ENCODE data around the gene PCLO. TPM values are rescaled to one million over a fixed set of nuclear protein-coding genes. Genes with fewer than 3 reads are reported as not detected.

PCLO gene, protein sequence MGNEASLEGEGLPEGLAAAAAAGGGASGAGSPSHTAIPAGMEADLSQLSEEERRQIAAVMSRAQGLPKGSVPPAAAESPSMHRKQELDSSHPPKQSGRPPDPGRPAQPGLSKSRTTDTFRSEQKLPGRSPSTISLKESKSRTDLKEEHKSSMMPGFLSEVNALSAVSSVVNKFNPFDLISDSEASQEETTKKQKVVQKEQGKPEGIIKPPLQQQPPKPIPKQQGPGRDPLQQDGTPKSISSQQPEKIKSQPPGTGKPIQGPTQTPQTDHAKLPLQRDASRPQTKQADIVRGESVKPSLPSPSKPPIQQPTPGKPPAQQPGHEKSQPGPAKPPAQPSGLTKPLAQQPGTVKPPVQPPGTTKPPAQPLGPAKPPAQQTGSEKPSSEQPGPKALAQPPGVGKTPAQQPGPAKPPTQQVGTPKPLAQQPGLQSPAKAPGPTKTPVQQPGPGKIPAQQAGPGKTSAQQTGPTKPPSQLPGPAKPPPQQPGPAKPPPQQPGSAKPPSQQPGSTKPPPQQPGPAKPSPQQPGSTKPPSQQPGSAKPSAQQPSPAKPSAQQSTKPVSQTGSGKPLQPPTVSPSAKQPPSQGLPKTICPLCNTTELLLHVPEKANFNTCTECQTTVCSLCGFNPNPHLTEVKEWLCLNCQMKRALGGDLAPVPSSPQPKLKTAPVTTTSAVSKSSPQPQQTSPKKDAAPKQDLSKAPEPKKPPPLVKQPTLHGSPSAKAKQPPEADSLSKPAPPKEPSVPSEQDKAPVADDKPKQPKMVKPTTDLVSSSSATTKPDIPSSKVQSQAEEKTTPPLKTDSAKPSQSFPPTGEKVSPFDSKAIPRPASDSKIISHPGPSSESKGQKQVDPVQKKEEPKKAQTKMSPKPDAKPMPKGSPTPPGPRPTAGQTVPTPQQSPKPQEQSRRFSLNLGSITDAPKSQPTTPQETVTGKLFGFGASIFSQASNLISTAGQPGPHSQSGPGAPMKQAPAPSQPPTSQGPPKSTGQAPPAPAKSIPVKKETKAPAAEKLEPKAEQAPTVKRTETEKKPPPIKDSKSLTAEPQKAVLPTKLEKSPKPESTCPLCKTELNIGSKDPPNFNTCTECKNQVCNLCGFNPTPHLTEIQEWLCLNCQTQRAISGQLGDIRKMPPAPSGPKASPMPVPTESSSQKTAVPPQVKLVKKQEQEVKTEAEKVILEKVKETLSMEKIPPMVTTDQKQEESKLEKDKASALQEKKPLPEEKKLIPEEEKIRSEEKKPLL (N-terminal part only)
- total RNA-seq = not detected in 2 replicates

DNA sequence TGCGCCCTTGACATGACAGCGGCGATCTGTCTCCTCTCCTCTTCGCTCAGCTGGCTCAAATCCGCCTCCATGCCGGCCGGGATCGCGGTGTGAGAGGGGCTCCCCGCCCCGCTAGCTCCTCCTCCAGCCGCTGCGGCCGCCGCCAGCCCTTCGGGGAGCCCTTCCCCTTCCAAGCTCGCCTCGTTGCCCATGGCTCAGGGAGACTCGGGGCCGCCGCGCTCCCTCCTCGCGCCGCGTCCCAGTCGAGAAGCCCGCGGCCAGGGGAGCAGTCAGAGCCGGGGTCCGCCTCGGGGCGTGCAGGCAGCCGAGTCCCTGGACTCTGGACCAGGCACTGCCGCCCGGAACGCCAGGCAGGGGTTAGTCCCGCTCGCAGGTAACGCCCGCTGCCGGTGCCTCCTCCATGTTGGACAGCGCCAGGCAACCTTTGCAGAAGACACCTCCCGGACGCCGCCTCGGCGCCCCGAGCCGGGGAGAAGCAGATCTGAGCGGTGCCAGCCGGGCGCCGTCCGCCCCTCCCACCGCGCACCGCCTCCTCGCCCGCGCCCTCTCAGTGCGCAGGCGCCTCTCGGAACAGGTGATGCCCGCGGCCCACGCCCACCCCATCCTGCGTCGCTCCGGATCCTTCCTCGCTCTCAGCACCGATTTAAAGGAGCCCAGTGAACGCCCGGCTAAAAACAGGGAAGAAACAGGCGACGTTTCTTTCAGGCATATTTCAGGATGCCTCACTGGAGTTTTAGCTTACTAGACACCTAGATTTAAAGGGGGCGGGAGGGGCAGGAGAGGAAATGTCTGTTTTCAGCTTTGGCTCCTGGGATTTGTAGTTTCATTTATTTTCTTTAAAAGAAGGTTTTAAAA, at the start of gene PCLO:
PCLO (minus strand) TSS at position 483 of the 855 bp plus-strand sequence; CDS start at position 191, 292 bp downstream.
- intact Hi-C loops (cut with micrococcal nuclease) = no loop called here

DNA sequence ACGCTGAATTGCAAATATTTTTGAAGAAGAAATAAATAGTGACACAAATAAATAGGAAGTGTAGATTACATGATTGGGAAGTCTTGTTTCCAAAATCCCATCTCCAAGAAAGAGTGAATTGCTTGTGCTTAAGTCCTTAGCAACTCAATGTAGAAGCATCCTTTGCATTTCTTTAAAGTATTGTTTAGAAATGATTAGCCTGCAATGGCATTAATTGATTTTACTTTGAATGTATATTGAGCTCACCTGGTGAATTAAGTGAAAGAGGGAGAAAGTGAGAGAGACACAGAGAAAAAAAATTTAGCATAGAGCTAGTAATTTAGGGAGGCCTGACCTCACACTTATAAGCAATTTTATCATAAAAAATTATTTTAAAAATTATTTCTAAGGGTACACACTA, 49.0 kb upstream of the PCLO start:
- intact Hi-C loops (cut with micrococcal nuclease) = no loop called here

DNA sequence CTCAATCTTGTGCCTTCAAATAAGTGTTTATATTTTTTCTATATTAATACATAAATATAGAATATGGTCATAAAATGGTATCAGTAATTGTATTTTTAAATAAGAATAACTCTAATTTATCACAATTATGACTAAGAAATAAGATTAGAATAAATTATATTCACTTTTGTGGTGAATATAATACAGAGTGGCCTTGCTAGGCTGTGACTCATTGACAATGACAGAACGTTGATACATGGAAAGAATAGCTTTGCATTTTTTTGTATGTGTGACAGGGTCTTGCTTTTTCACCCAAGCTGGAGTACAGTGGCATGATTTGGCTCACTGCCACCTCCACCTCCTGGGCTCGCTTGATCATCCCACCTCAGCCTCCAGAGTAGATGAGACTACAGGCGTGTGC, 47.8 kb upstream of the PCLO start:
- intact Hi-C loops (cut with micrococcal nuclease) = no loop called here

DNA sequence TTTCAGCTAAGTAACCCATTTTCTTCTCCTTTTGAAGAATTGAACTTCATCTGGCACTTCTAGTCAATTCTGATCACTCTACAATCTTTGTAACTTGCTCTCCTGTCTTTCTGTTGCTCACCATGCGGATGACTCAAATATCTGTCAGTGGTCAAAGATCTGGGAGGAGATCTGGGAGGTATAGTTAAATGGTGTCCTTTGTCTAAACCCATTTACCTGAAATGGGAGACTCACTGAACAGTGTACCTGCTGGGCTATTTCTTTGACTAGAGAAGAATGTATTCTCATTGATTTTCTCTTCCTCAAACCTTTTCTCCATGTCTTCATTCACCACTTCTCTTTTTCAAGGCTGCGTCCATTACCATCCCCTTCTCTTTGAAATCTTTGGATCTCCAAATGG, 42.0 kb upstream of the PCLO start:
- intact Hi-C loops (cut with micrococcal nuclease) = no loop called here

DNA sequence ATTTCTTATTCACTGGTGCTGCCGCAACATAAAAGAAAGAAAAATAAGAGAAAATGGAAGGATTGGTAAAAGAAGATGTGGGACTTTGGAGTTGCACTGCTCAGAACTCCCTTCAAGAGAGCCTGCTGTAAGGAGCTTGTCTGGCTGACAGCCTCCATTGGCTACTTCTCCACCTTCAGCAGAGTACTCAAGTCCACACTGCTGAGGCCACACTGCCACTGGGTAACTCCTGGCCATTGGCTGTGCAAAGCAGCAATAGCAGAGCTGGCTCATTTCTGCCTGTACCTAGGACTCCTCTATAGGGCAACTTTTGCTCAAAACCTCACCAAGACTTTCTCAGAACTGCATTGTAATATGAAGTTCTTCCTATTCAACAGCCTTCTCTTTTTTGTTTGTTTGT, 38.7 kb upstream of the PCLO start:
- intact Hi-C loops (cut with micrococcal nuclease) = no loop called here

DNA sequence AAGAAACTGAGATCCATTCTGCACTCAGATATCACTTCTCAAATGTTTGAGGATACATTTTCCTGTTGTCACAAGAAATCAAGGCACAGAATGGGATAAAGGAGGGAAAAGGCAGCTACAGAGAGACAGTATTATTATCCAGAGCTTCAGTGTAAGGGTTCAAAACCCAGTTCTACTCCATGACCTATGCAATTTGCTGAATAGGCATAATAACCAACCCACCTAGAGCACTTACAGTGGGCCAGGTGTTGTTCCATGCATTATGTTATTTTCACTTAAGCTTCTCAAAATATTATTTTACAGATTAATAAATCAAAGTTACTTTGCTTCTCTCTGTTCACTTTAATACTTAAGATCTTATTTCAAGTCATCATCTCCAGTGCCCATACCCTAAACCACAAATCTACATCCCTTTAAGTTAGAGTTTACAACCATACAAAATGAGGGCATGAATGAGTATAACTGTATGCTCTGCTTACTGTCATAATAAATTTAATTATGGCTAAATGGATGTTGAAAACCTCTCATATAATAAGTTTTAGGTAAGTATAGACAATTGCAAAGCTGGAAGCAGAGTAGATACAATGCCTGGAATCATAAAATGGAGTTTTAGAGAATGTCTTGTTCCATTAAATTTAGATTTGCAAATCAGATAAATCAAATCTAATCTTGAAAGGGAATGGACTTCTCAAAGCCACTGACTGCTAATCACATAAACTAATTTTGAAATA, 28.1 kb upstream of the PCLO start:
- intact Hi-C loops (cut with micrococcal nuclease) = no loop called here

DNA sequence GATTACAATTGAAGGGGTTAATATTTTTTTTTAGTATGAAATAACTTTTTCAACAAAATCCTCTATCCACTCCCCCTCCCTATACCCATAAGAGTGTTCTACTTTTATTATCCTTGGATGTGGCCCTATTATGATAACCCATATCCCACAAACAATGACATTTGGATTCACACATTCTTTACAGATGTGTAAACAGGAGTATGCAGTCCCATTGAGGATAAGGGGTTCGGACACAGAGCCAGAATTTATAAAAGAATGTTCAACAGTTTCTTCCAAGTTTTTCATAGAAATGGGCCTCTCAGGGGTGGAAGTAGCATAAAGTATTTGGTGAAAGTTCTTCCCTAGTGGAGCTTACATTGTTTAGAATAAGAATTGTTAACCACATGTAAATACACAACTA, 16.1 kb upstream of the PCLO start:
- intact Hi-C loops (cut with micrococcal nuclease) = no loop called here

DNA sequence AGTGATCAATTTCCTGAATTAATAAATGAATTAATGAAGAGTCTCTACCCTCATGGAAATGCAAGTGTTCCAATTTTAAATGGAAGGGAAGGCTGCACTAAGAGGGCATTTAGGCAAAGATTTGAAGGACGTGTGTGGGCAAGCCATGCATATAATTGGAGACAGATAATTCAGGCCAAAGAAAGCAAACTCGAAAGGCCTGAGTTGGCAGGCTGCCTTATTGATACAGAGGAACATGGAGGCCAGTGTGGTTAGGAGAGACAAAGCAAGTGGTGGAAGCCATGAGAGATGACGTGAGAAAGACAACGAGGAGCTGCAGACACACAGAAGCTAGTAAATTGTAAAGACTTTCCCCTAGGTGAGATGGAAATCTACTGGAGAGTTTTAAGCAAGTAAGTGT, 15.4 kb upstream of the PCLO start:
- intact Hi-C loops (cut with micrococcal nuclease) = no loop called here

DNA sequence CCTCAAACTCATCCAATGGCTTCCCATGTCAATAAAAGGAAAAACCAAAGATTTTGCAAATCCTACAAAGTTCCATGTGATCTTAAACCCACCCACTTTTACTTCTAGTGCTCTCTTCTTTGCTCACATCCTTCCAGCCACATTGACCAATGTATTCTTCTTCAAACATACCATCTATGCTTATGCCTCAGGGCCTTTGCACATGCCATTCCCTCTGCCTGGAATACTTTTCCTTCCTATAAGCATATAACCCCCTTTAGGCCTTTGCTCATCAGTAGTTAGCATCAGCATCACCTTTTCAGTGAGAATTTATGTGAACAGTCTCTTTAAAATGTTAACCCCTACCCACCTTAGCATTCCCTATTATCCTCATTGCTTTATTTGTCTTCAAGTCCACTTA, 11.0 kb upstream of the PCLO start:
- intact Hi-C loops (cut with micrococcal nuclease) = no loop called here

DNA sequence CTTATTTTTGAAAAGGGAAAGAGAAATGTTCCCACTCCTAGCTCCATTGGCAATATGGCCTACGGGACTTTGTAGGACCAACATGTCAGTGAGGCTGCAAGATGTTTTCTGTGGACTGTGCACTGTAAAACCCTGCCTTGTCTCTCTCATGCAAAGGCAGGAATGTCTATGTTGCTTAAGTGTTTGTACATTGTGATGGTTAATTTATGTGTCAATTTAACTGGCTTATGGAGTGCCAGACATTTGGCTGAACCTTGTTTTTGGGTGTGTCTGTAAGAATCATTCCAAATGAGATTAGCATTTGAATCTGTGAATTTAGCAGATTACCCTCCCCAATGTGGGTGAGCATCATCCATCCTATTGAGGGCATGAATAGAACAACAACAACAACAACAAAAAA, 4.1 kb upstream of the PCLO start:
- intact Hi-C loops (cut with micrococcal nuclease) = no loop called here

DNA sequence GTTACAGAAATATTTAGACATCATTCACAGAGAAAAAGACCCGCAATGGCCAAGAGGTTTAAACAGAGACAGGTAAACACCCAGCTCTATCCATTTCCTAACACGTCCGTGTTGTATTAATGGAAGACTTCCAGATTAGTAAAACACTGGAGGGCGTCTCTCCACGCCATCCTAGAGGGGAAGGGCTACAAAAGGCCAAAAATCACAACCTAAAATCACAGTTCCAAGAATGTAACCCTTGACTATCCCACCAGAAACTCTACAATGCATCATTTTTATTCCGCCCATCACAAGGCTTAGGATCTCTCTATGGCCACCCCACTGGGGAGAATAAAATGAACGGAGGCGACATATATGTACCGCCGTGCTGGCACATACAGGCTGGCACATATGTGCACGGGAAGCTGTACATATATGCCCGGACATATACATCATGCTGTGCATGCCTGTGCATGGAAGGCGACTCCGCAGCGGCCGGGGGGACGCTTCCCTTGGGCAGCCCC, 734 bp downstream of the PCLO start:
- intact Hi-C loops (cut with micrococcal nuclease) = no loop called here

DNA sequence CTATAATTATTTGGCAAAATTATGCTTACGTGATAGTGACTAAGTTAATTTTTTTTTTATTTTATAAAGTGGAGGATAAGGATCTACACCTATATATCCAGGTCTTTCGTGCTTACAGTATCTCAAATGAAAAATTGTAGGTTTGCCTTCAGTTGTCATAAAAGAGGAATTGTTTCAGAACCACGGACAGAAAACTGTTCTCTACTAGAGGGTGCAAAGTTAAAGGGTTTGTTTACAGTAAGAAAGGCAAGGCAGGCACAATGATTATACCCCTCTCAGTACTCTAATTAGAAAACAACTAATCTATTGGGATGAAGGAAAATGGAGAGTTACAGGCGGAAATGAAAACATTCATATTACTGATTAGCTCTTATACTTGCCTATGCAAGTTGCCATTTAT, 1.5 kb downstream of the PCLO start:
- intact Hi-C loops (cut with micrococcal nuclease) = no loop called here

DNA sequence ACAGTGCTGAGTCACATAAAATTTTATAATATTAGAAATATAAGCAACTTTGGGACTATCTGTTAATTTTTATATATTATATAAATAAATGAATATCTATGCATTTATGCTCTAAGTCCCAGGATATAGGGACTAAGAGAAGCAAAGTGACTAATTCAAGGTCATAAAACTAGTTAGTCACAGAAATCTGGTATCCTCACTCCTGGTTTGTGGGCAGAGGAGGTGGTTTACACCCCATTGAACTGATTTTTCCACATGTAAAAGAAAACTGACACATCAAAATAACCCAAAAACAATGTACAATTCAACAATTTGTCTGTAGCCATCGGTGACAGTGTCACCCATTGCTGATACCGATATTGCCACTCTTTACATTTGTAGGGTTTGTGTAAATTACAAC, 3.0 kb downstream of the PCLO start:
- intact Hi-C loops (cut with micrococcal nuclease) = no loop called here

DNA sequence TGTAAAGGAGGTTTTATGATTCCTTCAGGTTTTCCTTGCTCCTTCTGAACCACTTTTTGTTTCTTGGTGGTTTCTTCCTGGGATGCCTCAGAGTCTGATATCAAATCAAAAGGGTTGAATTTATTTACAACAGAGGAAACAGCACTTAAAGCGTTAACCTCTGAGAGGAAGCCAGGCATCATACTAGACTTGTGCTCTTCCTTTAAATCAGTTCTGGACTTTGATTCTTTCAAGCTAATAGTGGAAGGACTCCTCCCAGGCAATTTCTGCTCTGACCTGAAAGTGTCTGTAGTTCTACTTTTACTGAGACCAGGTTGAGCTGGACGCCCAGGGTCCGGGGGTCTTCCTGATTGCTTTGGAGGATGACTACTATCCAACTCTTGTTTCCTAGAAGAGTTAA, 6.7 kb downstream of the PCLO start:
- intact Hi-C loops (cut with micrococcal nuclease) = no loop called here

DNA sequence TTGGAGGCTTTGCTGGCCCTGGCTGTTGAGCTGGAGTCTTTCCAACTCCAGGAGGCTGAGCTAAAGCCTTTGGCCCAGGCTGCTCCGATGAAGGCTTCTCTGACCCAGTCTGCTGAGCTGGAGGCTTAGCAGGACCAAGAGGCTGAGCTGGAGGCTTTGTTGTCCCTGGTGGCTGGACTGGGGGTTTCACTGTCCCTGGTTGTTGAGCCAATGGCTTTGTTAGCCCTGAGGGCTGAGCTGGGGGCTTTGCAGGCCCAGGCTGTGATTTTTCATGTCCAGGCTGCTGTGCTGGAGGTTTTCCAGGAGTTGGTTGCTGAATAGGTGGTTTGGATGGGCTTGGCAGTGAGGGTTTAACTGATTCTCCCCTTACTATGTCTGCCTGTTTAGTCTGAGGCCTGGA, 7.3 kb downstream of the PCLO start:
- intact Hi-C loops (cut with micrococcal nuclease) = no loop called here

DNA sequence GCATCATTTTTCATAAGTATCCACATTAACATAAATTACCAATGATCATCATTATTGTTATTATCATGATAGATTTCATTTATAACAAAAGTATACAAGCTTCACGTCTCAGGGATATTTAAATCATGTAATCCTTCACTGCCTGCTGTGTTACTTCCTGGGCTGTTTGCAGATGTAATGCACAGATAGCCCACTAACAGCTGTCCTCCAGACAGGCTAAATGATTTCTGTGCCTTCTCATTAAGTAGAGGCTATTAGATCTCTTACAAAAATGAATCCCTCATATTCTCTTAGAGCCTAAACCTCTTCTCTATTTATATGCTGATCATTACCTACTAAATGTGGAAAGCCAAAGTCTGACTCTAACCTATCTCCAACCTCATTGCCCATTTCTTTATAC, 9.3 kb downstream of the PCLO start:
- intact Hi-C loops (cut with micrococcal nuclease) = no loop called here

DNA sequence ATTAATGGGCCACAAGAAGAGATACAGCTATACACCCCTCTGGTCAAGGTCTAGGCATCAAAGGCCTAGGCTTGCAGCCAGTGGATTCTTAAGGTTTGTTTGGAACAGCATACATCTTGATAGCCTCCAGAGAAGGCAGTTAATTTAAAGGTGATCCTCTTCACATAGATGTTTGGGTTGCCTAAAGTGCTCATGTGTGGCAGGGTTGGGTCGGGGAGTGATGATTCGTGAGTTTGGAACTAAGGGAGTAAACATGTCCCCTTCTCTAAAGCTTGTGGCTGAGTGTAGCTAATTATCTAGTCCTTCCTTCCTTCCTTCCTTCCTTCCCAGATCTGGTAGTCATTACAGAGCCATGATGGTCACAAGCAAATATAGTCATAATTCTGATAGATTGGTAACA, 12.4 kb downstream of the PCLO start:
- intact Hi-C loops (cut with micrococcal nuclease) = no loop called here

DNA sequence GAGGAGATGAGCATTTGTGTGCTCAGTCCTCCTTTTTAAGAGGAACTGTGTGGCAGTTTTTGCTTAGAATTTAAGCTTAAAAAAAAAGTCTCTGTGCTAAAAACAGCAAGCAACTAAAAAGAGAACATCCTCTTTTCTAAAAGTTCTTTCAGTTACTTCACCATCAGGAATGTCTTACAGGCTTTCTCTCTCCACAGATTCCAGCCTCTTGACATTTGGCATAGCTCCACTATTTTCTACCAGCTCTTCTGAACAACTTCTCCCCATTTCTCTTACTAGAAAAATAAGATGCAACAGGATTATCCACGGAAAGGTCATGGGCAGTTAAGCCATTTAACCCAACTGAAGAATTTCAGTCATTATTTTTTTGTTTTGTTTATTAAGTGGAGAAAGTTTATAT, 13.2 kb downstream of the PCLO start:
- intact Hi-C loops (cut with micrococcal nuclease) = no loop called here

DNA sequence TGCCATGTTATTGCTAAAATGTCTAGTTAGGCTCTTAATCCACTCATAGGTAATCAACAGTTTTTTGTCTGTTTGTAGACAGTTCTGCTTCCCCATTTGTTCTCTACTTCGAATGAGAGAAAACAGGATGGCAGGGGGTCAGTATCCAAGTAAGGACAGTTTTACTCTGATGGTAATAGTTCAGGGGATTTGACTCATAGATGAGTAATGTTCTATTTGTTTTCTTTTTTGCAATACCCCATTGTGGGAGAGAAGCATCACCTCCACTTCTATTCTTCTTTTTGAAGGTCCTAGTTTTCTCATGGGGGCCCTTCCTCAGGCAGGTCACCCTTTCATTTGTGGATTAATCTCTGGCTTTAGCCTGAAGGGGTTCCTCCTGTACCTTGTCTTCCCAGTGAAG, 13.9 kb downstream of the PCLO start:
- intact Hi-C loops (cut with micrococcal nuclease) = no loop called here

DNA sequence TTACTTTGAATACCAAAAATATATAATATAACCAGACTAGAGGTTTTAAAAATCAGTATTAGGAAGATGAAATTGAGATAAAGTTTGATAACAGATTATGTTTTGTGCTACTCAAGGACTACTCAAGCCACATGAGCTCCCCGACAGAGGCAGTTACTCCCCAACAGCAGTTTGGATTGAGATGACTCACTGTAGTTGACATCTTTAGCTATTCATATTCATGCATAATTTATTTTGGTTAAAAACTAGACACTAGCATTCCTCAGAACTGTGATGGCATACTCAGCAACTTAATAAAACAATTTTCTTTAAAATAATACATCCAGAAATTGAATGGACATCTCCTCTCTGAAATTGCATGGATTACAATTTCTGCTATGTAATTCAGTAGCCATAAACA, 19.6 kb downstream of the PCLO start:
- intact Hi-C loops (cut with micrococcal nuclease) = no loop called here

Data from T-helper 1 cell treated with Interleukin-12 subunit alpha and Interleukin-12 subunit beta and Interleukin-4 antibody, amounts not matched to agents 30 ng/mL and 1 ng/mL, for 36 hours (primary cell).